Medulla oblongata (tissue), 1 donor: ENCODE results near the gene ZBTB22.
A peak's percentile ranks its signal among the peaks of the same experiment; 100 is the strongest.
"Not testable (repeated sequence)": the region's sequence is repeated elsewhere in the genome, so short reads cannot be mapped to it uniquely, and the experiment has no call there.

Source experiments
- DNase-seq: peaks from one replicate; pipeline ENCODE4 v3.0.0-alpha.2; 2015; ENCODE audit errors: extremely low spot score

Gene ZBTB22, protein sequence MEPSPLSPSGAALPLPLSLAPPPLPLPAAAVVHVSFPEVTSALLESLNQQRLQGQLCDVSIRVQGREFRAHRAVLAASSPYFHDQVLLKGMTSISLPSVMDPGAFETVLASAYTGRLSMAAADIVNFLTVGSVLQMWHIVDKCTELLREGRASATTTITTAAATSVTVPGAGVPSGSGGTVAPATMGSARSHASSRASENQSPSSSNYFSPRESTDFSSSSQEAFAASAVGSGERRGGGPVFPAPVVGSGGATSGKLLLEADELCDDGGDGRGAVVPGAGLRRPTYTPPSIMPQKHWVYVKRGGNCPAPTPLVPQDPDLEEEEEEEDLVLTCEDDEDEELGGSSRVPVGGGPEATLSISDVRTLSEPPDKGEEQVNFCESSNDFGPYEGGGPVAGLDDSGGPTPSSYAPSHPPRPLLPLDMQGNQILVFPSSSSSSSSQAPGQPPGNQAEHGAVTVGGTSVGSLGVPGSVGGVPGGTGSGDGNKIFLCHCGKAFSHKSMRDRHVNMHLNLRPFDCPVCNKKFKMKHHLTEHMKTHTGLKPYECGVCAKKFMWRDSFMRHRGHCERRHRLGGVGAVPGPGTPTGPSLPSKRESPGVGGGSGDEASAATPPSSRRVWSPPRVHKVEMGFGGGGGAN

DNA sequence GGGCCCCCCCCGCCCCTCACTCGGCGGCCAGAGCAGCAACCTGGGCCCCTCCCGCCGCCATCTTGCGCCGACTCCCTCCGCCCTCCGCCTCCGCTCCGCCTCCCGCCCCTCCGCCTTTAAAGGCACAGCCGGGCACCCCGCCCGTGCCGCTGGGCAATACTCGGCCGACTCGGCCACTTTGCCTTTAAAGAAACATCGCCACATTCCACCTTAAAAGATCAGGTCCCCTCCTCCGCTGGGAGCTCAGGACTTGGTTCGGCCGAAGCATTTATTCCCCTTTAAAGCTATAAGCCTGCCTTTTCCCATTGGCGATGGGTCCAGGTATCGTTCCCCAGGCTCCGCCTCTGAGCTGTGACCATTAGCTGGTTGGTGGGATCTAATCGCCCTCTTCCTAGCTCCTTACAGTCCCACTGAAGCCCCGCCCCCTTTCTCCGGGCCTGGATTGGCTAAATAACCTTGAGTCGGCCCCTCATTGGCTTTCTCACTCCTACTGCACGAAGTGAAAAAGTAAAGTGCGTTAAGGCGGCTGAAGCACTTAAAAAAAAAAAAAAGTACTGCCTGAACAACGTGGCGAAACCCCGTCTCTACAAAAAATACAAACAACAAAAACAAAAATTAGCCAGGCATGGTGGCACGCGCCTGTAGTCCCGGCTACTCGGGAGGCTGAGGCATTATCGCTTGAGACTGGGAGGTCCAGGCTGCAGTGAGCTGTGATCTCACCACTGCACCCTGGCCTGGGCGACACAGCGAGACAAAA lies at the start of gene ZBTB22:
ZBTB22 (minus strand) TSS at position 76 of the 757 bp plus-strand sequence. CDS start 828 bp downstream, outside the sequence.
- peak; percentile 98 for DNase-seq

DNA sequence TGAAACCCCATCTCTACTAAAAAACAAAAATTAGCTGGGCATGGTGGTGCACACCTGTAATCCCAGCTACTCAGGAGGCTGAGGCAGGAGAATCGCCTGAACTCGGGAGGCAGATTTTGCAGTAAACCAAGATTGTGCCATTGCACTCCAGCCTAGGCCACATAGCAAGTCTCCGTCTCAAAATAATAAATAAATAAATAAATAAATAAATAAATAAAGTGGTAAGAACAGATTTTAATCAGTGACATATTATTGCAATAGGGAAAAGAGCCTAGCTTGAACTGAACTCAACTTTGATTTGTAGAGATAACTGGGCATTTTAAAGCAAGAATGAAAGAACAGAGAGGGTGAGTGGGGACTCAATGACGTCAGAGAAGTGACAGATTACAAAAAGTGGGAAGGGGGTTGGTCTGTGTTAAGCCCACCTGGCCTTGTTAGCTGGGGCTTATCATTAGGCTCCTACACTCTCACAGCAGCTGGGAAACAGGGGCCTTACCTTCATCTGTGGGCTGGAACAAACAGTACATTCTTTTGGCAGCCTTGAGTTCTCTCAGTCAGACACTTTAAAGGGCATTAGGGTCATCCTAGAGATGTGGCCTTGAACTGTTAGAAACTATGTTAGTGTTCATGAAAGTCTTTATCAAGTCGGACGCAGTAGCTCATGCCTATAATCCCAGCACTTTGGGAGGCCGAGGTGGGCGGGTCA lies 49.6 kb upstream of the ZBTB22 start:
- DNase-seq = no peak

DNA sequence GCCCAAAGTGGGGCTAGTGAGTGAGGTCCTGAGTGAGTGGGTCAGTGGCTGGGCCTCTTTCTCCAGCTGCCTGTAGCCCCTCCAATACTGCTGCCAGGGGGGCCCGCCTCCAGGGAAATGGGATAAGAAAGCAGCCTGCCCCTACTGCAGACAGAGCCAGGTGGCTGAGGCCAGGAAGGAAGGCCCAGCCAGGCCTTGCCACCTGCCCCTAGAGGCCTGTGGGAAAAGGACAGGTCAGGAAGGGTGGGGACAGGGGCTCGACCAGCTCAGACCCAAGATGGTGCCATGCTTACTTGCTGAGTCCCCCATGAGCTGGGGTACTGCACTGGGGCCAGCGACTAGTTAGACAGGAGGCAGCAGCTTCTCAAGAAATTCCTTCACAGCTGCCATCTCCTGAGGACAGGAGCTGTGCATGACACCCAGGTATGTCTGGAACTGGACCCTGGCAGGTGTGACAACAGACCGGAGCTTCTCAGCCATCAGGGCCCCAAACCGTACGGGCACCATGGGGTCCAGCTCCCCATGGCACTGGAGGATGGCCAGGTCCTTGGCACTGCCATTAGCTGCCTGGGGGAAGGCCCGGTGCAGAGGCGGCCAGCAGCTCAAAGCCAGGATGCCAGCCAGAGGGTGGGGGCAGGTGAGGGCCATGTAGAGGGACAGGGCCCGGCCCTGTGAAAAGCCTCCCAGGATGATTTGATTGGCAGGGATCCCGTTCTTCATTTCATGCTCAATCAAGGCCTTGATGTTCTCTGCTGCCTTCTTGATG lies 47.8 kb upstream of the ZBTB22 start:
- not testable (repeated sequence) for DNase-seq

DNA sequence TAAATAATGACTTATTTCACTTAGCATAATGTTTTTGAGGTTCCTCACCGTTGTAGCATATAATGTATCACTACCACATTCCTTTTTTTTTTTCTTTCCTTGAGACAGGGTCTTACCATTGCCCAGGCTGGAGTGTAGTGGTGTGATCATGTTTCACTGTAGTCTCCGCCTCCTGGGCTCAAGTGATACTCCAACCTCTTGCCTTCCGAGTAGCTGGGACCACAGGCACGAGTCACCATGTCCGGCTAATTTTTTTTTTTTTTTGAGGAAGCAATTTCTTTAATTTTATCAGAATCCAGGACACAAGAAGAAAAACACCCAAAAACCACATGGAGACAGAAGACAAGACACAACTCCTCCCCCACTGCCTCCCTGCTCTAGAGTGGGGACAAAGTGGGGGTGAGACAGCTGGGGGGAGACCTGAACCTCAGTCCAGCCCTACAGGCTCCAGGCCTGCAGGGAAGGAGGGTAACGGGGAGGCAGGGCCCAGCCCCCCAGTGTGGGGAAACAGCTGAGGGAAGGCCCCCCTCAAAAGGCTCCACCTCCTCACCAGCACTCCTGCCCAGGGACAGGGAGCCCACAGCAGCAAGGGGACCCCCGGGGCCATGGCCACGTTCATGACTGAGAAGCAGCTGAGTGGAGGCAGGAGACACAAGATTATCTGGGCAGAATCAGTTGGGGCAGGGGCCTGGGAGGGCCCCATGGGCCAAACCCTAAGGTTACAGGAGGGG lies 47.1 kb upstream of the ZBTB22 start:
- not testable (repeated sequence) for DNase-seq

DNA sequence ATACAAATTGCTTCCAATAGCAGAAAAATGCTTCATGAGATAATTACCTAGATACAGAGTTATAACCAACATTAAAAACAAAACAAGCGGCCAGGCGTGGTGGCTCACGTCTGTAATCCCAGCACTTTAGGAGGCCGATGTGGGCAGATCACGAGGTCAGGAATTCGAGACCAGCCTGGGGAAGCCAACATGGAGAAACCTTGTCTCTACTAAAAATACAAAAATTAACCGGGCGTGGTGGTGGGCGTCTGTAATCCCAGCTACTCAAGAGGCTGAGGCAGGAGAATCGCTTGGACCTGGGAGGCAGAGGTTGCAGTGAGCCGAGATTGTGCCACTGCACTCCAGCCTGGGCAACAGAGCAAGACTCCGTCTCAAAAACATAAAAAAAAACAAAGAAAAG lies 45.9 kb upstream of the ZBTB22 start:
- not testable (repeated sequence) for DNase-seq

DNA sequence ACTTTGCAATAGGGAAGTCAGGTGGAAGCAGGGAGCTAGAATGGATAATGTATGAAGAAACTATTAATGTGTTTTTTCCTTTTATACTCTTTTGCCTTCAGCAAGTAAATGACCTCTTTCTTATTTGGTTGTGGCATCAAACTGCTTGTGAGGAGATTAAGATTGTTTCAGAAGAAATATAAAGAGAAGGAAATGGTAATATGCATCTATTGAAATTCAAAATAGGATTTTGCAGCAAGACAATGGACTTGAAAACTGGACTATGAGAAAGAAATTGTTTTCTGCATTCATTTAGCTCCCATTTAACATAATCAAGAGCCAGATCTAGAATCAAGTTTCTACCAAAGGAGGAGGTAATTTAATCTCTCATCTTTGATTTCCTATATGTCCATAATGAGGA lies 41.8 kb upstream of the ZBTB22 start:
- no peak for DNase-seq

DNA sequence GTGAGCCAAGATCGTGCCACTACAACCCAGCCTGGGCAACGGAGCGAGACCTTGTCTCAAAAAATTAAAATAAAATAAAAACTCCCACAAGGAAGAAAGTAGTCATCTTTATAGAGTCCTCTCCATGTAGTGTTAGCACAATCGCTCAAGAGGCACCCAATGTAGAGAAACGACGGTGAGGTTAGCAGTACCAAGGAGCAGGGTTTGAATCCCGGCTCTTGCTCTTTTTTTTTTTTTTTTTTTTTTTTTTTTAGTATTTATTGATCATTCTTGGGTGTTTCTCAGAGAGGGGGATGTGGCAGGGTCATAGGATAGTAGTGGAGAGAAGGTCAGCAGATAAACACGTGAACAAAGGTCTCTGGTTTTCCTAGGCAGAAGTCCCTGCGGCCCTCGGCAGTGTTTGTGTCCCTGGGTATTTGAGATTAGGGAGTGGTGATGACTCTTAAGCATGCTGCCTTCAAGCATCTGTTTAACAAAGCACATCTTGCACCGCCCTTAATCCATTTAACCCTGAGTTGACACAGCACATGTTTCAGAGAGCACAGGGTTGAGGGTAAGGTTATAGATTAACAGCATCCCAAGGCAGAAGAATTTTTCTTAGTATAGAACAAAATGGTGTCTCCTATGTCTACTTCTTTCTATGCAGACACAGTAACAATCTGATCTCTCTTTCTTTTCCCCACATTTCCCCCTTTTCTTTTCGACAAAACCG lies 39.8 kb upstream of the ZBTB22 start:
- DNase-seq = not testable (repeated sequence)

DNA sequence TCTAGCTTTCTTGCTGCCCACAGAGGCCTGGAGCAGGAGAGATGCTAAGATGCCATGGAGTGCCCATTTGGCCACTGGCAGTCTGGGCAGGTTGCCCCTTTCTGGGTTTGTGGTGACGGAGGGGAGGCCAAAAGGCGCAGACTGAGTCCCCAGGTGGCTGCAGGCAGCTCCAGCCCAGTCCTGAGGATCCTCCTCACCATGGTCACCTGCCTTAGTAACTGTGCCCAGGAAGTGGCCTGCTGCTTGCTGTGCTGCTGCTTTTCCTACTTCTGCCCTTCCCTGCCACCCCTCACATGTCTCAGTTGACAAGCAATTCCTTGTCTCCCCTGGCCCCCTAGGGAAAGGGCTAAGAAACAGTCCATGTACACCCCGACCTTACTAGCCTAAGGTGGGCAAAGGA lies 38.8 kb upstream of the ZBTB22 start:
- no peak for DNase-seq

DNA sequence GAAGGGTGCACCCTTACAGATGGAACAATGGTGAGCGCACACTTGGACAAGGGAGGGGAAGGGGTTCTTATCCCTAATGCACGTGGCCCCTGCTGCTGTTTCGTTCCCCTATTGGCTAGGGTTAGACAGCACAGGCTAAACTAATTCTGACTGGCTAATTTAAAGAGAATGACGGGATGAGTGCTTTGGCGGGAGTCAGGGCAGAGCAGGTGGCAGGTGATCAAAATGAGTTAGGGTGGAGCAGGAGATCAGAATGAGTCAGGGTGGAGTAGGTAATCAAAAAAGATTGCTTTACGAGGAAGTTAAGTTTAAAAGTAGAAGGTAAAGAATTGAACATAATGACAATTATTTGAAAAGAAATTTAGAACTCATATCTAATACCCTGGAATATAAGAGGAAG lies 38.3 kb upstream of the ZBTB22 start:
- not testable (repeated sequence) for DNase-seq

DNA sequence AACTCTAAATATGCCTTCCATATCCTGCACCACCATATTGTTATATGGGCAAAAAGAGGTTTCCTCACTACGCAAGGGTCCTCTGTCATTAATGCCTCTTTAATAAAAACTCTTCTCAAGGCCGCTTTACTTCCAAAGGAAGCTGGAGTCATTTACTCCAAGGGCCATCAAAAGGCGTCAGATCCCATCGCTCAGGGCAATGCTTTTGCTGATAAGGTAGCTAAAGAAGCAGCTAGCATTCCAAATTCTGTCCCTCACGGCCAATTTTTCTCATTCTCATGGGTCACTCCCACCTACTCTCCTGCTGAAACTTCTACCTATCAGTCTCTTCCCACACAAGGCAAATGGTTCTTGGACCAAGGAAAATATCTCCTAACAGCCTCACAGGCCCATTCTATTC lies 30.3 kb upstream of the ZBTB22 start:
- DNase-seq = no peak

DNA sequence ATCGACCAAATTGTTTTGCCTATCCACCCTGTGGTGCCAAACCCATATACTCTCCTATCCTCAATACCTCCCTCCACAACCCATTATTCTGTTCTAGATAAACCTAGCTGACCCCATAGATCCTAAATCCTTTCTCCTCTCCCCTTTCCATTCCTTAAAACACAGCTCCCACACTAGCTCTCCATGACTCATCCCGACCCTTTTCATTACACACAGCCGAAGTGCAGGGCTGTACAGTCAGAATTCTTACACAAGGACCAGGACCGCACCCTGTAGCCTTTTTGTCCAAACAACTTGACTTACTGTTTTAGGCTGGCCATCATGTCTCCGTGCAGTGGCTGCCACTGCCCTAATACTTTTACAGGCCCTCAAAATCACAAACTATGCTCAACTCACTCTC lies 29.4 kb upstream of the ZBTB22 start:
- DNase-seq = not testable (repeated sequence)

DNA sequence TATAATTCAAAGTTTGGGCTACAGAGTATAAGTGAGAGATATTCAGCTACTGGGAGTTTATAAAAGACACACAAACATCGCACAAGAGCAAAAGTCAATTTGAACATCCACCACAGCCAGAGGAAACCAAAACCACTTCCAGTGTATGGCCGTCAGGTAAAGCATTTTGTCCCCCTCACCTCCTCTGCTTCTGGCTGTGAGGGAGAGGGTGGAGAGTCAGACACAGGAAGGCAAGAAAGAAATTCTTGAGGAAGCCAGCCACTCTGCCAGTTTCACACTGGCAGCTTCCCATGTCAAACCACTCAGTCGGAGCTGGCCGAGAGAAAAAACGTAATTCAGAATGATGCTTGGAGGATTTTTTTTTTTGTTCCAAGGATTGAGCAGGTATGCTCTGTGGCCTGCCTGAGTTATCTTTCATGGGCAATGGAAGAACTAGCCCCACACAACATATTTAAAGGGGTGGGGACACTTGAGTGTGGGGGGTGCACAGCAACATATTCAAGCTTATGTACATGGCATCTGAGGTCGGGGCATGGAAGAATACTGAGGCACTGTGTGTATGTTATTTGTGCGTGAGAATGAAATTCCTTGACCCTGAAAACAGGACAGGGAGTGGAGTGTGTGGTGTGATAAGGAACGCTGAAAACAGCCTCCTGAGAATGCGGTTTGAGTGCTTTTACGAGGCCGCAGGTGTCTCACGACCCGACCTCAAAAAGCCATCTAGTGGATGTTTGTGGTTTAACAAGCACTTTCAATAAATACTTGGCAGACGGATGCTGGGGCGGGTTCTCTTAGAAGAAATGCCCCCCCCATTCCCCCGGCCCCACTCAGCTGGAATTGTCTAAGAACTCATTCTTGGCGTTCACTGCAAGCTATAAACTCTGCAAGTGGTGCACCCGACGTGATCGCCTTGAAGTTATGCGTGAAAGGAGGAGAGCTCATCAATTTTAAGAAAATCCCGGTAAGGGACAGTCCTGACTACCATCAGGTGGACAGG lies 27.5 kb upstream of the ZBTB22 start:
- DNase-seq = peak; percentile 73

DNA sequence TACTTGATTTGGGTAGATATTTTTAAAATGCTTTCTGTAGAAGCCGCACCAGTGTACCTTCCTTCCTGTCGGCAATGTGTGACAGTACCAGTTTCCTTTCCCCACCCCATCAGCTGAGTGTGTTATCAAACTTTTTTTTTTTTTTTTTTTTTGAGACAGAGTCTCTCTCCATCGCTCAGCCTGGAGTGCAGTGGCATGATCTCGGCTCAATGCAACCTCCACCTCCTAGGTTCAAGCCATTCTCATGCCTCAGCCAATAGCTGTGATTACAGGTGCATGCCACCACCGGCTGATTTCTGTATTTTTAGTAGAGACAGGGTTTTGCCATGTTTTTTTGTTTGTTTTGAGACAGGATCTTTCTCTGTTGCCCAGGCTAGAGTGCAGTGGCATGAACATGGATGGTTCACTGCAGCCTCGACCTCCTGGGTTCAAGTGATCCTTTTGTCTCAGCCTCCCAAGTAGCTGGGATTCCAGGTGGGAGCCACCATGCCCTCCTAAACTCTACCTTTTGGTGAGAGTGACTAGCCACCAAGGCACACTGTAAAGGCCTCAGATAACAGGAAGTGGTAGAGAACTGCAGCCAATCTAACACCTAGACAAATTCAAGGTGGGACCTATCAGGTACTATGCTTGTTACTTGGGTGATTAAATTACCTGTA lies 26.5 kb upstream of the ZBTB22 start:
- DNase-seq = no peak

DNA sequence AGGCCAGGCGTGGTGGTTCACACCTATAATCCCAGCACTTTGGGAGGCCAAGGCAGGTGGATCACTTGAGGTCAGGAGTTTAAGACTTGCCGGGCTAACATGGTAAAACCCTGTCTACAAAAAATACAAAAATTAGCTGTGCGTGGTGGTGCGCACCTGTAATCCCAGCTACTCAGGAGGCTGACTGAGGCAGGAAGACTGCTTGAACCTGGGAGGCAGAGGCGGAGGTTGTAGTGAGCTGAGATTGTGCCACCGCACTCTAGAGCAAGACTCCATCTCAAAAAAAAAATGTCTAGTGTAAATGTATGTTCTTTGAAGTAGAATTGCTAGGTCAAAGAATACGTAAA lies 26.0 kb upstream of the ZBTB22 start:
- not testable (repeated sequence) for DNase-seq

DNA sequence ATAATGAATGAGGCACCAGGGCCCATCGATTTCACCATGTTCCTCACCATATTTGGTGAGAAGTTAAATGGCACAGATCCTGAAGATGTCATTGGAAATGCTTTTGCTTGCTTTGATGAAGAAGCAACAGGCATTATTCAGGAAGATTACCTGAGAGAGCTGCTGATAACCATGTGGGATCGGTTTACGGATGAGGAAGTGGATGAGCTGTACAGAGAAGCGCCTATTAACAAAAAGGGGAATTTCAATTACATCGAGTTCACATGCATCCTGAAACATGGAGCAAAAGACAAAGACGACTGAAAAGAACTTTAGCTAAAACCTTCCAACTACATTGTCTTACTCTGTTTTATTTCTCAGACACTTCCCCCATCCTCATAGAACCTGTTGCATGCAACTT lies 21.6 kb upstream of the ZBTB22 start:
- no peak for DNase-seq

DNA sequence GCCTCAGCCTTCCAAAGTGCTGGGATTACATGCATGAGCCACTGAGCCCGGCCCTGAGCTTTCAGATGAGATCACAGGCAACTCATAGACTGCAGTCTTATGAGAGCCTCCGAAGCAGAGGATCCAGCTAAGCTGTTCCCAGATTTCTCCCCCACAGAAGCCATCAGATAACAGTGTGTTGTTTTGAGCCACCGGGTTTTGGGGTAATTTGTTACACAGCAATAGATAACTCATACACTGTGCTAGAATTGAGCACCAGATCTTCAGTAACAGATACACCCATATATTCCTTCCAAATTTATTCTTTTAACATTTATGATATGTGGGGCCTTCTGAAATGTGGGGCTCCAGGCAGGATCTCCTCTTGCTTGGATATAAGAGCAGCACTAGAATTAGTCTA lies 19.0 kb upstream of the ZBTB22 start:
- DNase-seq = no peak

DNA sequence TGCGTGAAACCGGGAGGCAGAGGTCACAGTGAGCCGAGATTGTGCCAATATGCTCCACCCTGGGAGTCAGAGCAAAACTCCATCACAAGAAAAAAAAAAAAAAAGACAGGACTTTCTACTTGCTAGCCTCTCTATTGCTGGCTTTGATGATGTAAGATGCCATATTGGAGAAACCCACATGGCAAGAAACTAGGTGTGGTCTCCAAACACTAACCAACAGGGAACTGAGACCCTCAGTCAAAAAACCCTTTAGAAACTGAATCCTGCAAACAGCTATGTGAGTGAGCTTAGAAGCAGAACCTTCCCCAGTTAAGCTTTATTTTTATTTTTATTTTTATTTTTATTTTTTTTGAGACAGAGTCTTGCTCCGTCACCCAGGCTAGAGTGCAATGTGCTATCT lies 18.4 kb upstream of the ZBTB22 start:
- no peak for DNase-seq

DNA sequence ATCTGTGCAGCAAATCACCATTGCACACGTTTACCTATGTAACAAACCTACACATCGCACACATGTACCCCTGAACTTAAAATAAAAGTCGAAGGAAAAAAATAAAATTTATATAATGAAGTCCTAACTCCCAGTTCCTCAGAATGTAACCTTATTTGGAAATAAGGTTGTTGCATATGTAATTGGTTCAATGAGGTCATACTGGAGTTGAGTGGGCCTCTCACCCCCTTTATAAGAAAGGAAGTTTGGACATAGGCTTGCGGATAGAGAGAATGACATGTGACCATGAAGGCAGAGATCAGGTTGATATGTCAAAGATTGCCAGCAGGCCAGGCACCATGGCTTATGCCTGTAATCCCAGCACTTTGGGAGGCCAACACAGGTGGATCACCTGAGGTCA lies 16.1 kb upstream of the ZBTB22 start:
- DNase-seq = no peak
